Right lobe of liver (tissue), 4 donors: ENCODE measurements around the gene TAB3.

ENCODE experiments used
- POLR2A ChIP-seq: fragments of 450-650 bp; IDR thresholded peaks from one replicate; pipeline ENCODE4 v1.6.1; 2017; ENCODE audit warnings: antibody characterized with exemption, mild to moderate bottlenecking
- TF ChIP-seq, protein P1 (sequence below), 4 donors: fragments of 200-600 bp in 3 of 4; fragments of 450-650 bp in 1 of 4; IDR thresholded peaks; one replicate each; pipeline versions ENCODE4 v1.5.1 to v1.8.0; 2016 to 2022; ENCODE audit warnings: antibody characterized with exemption in 4 of 4, mild to moderate bottlenecking in 2 of 4
- donor health status: DM: no; HTN: no; CAD: no.
- donor health status: DM: no; HTN: no; CAD: no.
- donor health status: DM: no; HTN: yes; CAD: no.

DNA sequence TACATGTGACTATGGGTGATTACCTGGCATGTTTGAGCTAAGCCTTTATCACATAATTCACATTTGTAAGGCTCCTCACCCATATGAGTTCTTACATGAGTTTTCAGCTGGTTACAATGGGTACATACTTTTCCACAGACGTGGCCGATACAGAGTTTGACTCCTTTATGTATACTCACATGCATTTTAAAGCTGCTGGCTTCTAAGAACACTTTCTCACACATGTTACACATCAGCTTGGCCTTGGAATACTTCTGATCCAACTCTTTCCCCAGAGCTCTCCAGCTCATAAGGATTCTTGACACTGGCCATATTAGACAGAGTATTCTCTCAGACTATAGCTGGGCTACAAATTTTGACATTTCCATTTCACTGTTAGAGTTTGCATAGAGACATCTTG is 66.3 kb downstream of the TAB3 start:
- TF ChIP-seq, protein P1, sequence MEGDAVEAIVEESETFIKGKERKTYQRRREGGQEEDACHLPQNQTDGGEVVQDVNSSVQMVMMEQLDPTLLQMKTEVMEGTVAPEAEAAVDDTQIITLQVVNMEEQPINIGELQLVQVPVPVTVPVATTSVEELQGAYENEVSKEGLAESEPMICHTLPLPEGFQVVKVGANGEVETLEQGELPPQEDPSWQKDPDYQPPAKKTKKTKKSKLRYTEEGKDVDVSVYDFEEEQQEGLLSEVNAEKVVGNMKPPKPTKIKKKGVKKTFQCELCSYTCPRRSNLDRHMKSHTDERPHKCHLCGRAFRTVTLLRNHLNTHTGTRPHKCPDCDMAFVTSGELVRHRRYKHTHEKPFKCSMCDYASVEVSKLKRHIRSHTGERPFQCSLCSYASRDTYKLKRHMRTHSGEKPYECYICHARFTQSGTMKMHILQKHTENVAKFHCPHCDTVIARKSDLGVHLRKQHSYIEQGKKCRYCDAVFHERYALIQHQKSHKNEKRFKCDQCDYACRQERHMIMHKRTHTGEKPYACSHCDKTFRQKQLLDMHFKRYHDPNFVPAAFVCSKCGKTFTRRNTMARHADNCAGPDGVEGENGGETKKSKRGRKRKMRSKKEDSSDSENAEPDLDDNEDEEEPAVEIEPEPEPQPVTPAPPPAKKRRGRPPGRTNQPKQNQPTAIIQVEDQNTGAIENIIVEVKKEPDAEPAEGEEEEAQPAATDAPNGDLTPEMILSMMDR (IDR thresholded peaks at IDR 0.05), result no peak
- no peak for TF ChIP-seq POLR2A
